ENCODE measurements around the gene IL25.

GRCh38 chr14:23425169-23425568 is 52.6 kb downstream of the IL25 start:
- TF ChIP-seq EP300 (IDR thresholded peaks at IDR 0.05), result no peak
- TF ChIP-seq POLR2A (IDR thresholded peaks at IDR 0.05; ENCODE audit: low read depth), result no peak
- TF ChIP-seq, protein P1, sequence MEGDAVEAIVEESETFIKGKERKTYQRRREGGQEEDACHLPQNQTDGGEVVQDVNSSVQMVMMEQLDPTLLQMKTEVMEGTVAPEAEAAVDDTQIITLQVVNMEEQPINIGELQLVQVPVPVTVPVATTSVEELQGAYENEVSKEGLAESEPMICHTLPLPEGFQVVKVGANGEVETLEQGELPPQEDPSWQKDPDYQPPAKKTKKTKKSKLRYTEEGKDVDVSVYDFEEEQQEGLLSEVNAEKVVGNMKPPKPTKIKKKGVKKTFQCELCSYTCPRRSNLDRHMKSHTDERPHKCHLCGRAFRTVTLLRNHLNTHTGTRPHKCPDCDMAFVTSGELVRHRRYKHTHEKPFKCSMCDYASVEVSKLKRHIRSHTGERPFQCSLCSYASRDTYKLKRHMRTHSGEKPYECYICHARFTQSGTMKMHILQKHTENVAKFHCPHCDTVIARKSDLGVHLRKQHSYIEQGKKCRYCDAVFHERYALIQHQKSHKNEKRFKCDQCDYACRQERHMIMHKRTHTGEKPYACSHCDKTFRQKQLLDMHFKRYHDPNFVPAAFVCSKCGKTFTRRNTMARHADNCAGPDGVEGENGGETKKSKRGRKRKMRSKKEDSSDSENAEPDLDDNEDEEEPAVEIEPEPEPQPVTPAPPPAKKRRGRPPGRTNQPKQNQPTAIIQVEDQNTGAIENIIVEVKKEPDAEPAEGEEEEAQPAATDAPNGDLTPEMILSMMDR (IDR thresholded peaks at IDR 0.05), result no peak

Measured in esophagus muscularis mucosa (tissue), 4 donors.